ENCODE results near the gene DES.
A peak's percentile ranks its signal among the peaks of the same experiment; 100 is the strongest.

Gene DES

GRCh38 chr2:219418155-219419011, at the start of gene DES:
TSS of gene DES (plus strand) at chr2:219418377. CDS start at chr2:219418463, 86 bp downstream.
- no peaks in the 10 kb centered on the region for H3K36me3 ChIP-seq (ENCODE audit: insufficient read depth, low read length)
- H3K4me1 ChIP-seq (ENCODE audit: insufficient read depth, low read length): peaks cover 19% of the 10 kb centered on the region
- no peak within 1 kb of the TSS; the same call in 1 of the 2 replicates for H3K9ac ChIP-seq (ENCODE audit: low read depth, low read length)
- H3K9me3 ChIP-seq (ENCODE audit: control insufficient read depth, insufficient read depth, low read length): no peaks in the 10 kb centered on the region

DNA sequence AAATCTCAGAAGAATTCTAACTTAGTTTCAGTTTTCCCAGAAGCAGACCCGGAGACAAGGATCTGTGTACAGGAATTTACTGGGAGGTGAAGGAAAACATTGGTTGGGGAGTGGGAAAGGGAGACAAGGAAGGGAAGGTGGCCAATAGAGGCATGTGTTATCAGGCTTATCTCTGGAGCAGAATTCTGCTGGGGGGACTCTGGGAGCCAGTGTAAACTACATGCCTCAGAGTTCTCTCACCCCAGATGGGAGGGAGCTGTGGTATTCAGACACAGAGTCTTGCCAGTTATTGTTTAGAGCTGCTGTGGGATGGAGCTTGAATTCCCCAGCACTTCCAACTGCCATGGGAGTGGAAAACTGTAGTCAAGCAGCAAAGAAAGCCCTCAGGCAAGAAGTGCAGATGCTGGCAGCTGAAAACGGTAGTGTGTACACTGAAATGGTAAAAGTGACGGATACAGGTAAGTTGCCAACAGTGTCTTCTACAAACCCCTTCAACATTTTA, 49.4 kb upstream of the DES start:
- no peaks in the 10 kb centered on the region for H3K9me3 ChIP-seq (ENCODE audit: control insufficient read depth, insufficient read depth, low read length)
- no peaks in the 10 kb centered on the region; the same call in 1 of the 2 replicates for H3K4me1 ChIP-seq (ENCODE audit: insufficient read depth, low read length)
- H3K36me3 ChIP-seq (ENCODE audit: insufficient read depth, low read length): no peaks in the 10 kb centered on the region
- H3K9ac ChIP-seq (ENCODE audit: low read depth, low read length): no peak overlapping the region

GRCh38 chr2:219369447-219369861, 48.7 kb upstream of the DES start:
- Histone ChIP-seq H3K4me1 (ENCODE audit: insufficient read depth, low read length) (no peaks in the 10 kb centered on the region; the same call in 1 of the 2 replicates), H3K9me3 (ENCODE audit: control insufficient read depth, insufficient read depth, low read length) (no peaks in the 10 kb centered on the region), H3K36me3 (ENCODE audit: insufficient read depth, low read length) (no peaks in the 10 kb centered on the region), H3K9ac (ENCODE audit: low read depth, low read length) (no peak overlapping the region)

- Histone ChIP-seq H3K9me3 (ENCODE audit: control insufficient read depth, insufficient read depth, low read length) (no peaks in the 10 kb centered on the region), H3K4me1 (ENCODE audit: insufficient read depth, low read length) (no peaks in the 10 kb centered on the region), H3K36me3 (ENCODE audit: insufficient read depth, low read length) (peaks cover 6% of the 10 kb centered on the region), H3K9ac (ENCODE audit: low read depth, low read length) (no peak overlapping the region)
Measured at GRCh38 chr2:219378163-219378851, 39.9 kb upstream of the DES start.

- Histone ChIP-seq H3K9me3 (ENCODE audit: control insufficient read depth, insufficient read depth, low read length) (no peaks in the 10 kb centered on the region), H3K36me3 (ENCODE audit: insufficient read depth, low read length) (peaks cover 13% of the 10 kb centered on the region), H3K4me1 (ENCODE audit: insufficient read depth, low read length) (no peaks in the 10 kb centered on the region), H3K9ac (ENCODE audit: low read depth, low read length) (no peak overlapping the region)
Measured at GRCh38 chr2:219380926-219381325, 37.3 kb upstream of the DES start.

DNA sequence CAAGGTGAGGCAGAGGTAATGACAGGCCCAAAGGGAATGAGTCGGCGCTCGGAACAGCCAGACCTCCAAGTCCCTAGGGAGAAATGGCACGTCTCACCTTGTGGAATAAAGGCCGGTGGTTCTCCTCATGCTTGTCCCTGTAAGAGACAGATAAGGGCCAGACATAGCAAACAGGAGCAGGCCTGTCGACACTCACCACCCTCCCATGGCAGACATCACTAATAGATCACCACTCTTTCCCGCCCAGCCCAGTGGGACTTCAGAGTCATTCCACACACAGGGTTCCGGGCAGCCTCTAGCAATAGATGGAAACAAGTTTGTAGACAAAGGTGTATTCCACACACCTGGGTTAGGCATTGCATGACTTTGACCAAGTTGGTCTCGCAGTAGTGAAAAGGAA, 36.7 kb upstream of the DES start:
- no peaks in the 10 kb centered on the region for H3K4me1 ChIP-seq (ENCODE audit: insufficient read depth, low read length)
- H3K9ac ChIP-seq (ENCODE audit: low read depth, low read length): no peak overlapping the region
- H3K9me3 ChIP-seq (ENCODE audit: control insufficient read depth, insufficient read depth, low read length): no peaks in the 10 kb centered on the region
- peaks cover 15% of the 10 kb centered on the region for H3K36me3 ChIP-seq (ENCODE audit: insufficient read depth, low read length)

DNA sequence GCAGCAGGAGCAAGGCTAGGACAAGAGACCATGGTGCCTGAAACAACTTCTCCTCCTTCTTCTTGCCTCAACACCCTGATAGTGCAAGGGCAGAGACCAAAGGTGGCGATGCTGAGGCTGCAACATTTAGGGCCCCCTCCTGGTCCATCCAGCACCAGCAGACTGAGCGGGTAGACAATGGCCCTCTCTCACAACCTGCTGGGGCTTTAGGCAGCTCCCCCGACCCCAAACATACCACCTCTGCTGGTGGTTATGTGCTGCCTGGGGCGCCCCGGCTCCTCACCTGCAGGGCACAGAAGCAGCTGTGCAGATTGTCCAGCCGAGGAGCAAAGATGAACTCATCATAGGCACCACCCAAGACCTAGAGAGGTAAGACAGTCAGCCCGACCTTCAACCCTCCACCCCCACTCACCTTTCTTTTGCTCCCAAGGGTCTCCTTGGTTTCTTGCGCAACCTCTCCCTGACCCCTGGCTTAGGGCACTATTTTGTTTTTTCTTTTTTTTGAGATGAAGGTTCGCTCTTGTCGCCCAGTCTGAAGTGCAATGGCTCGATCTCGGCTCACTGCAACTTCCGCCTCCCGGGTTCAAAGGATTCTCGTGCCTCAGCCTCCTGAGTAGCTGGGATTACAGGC, 34.0 kb upstream of the DES start:
- Histone ChIP-seq H3K36me3 (ENCODE audit: insufficient read depth, low read length) (peaks cover 15% of the 10 kb centered on the region), H3K9me3 (ENCODE audit: control insufficient read depth, insufficient read depth, low read length) (no peaks in the 10 kb centered on the region), H3K4me1 (ENCODE audit: insufficient read depth, low read length) (no peaks in the 10 kb centered on the region), H3K9ac (ENCODE audit: low read depth, low read length) (no peak overlapping the region)

DNA sequence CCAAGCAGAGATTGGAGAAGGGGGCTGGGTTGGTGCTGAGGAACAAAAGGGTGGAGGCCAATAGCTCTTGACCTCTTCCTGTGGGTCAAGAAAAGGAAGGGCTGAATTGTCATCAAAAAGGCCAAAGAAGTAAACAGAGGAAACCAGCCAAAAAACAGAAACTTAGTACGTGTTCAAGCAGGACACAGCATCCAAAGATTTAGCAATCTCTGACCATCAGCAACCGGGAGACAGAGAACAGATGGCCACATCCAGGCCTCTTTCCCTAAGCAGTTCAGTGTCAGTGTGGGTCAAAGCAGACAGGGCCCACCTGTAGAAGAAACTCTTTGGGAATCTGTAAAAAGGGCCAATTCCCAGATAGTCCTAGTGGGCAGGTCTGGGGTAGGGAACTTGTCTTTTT, 33.3 kb upstream of the DES start:
- Histone ChIP-seq H3K9me3 (ENCODE audit: control insufficient read depth, insufficient read depth, low read length) (no peaks in the 10 kb centered on the region), H3K9ac (ENCODE audit: low read depth, low read length) (no peak overlapping the region), H3K36me3 (ENCODE audit: insufficient read depth, low read length) (peaks cover 15% of the 10 kb centered on the region), H3K4me1 (ENCODE audit: insufficient read depth, low read length) (no peaks in the 10 kb centered on the region)

GRCh38 chr2:219385958-219386520, 32.1 kb upstream of the DES start:
- Histone ChIP-seq H3K9me3 (ENCODE audit: control insufficient read depth, insufficient read depth, low read length) (no peaks in the 10 kb centered on the region), H3K9ac (ENCODE audit: low read depth, low read length) (no peak overlapping the region)

GRCh38 chr2:219386532-219387280, 31.5 kb upstream of the DES start:
- no peaks in the 10 kb centered on the region for H3K9me3 ChIP-seq (ENCODE audit: control insufficient read depth, insufficient read depth, low read length)
- peaks cover 9% of the 10 kb centered on the region for H3K36me3 ChIP-seq (ENCODE audit: insufficient read depth, low read length)
- H3K9ac ChIP-seq (ENCODE audit: low read depth, low read length): peak overlapping the region; percentile 73; the same call in 1 of the 2 replicates
- H3K4me1 ChIP-seq (ENCODE audit: insufficient read depth, low read length): no peaks in the 10 kb centered on the region

More at GRCh38 chr2:219385958-219386520, 32.1 kb upstream of the DES start:
- peaks cover 15% of the 10 kb centered on the region for H3K36me3 ChIP-seq (ENCODE audit: insufficient read depth, low read length)
- no peaks in the 10 kb centered on the region for H3K4me1 ChIP-seq (ENCODE audit: insufficient read depth, low read length)

DNA sequence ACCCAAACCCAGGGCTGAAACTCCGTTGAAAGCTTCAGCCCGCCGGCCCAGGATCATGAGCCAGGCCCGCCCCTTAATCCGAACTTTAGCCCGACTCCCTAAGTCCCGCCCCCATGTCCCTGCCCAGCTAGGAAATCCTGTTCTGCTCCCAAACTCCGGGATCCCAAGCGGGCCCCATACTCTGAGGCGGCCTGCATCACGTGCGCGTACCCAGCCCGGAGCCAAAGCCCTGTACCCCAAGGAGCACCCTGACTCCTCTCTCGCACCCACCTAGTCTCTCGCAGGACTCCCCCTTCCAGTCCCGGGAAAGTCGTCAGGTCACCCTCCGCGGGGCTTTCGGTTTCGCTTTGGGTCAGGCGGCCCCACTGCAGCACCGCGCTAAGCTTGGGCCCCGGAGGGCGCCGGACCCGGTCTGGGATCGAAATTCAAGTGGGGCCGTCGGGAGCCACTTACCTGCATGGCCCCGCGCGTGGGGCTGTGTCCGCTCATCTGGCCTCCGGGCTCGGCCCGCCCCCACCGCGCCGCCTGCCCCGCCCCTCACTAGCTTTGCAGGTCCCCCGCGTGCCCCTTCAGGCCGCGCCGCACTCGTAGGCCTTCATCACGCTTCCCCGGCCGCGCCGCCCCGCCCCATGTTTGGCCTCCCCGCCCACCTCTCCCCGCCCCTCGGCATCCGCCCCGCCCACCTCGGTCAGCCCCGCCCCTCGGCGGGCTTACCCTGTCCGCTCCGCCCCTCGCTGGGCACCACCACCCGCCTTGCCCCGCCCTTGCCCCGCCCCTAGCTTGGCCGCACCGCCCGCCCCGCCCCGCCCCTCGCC, 30.7 kb upstream of the DES start, which contains the start of gene DNPEP:
TSS of gene DNPEP (minus strand) at position 607 of the 815 bp plus-strand sequence. CDS start at position 489, 118 bp downstream.
- H3K9me3 ChIP-seq (ENCODE audit: control insufficient read depth, insufficient read depth, low read length): no peaks in the 10 kb centered on the region
- peaks cover 8% of the 10 kb centered on the region for H3K36me3 ChIP-seq (ENCODE audit: insufficient read depth, low read length)
- peak within 1 kb of the TSS; percentile 76 for H3K9ac ChIP-seq (ENCODE audit: low read depth, low read length)
- H3K4me1 ChIP-seq (ENCODE audit: insufficient read depth, low read length): no peaks in the 10 kb centered on the region

DNA sequence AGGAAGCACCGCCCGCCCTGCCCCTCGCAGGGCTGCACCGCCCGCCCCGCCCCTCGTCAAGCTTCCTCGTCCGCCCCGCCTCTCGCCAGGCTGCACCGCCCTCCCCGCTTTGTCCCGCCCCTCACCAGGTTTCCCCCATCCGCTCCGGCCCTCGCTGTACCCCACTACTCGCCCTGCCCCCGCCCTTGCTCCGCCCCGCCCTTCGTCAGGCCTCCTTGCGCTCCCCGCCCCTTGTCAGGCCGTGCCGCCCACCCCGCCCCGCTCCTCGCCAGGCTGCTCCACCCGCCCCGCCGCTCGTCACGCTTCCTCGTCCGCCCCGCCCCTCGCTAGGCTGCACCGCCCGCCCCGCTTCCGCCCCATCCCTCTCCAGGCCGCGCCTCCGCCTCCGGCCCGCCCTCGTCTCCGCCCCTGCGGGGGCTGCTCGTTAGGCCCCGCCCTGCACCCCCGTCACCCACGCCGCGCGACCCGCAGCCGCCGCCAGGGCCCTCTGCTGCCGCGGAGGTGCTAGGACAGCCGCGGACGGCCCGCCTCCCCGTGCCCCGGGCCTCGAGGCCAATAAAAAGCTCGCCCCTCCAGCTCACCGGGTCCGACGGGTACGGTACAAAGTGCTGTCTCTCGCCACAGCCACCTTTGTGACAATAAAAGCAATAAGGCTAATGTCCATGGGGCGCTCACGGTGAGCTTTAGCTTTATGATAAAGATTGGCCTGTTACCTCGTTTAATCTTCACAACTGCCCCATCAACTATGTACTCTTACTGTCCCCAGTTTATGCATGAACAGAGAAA, 29.9 kb upstream of the DES start:
- H3K9ac ChIP-seq (ENCODE audit: low read depth, low read length): peak overlapping the region; percentile 76
- no peaks in the 10 kb centered on the region for H3K9me3 ChIP-seq (ENCODE audit: control insufficient read depth, insufficient read depth, low read length)
- no peaks in the 10 kb centered on the region for H3K4me1 ChIP-seq (ENCODE audit: insufficient read depth, low read length)
- peaks cover 8% of the 10 kb centered on the region; the same call in 1 of the 2 replicates for H3K36me3 ChIP-seq (ENCODE audit: insufficient read depth, low read length)

Data from ES-I3 (cell line).